HL-60/S4 (cell line): ENCODE results near the gene MRTFA.
"Not testable (repeated sequence)": the region's sequence is repeated elsewhere in the genome, so short reads cannot be mapped to it uniquely, and the experiment has no call there.

Source experiments
- in situ Hi-C: fragments of 300-500 bp; cut with MboI; formaldehyde crosslinking; loops from 2 replicates; pipeline ENCODE4 v1.14.3; 2022; ENCODE audit warnings: low sequenced_read_pairs

Gene MRTFA

DNA sequence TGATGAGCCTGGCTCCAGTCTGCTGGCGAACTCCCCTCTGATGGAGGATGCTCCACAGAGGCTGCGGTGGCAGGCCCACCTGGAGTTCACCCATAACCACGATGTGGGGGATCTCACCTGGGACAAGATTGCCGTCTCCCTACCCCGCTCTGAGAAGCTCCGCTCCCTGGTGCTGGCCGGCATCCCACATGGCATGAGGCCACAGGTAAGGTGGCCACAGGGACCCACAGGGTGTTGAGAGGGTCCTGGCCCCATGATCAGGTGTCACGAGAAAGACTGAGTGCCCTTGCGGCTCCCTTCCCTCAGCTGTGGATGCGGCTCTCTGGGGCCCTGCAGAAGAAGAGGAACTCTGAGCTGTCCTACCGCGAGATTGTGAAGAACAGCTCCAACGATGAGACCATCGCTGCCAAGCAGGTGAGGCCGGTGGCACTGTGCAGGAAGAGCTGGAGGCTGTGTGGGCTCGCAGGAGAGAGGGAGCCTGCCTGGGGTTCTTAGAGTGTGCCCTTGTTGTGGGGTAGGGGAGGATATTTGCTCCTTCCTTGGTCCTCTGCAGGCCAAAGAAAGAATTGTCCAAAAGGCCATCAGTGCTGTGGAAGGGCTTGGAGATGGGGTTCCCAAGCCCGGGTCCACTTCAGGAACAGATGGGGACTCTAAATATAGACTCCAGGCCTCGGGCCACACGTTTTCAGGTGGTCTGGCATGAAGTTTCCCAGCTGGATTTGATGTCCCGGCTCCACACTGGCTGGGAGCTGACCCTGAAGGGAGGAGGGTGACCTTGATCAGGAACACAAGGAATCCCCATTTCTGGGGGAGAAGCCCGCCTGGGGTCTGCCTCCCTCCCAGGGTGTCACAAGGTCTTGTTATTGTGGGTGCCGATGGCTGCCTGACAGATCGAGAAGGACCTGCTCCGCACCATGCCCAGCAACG, 232.0 kb downstream of the MRTFA start:
- in situ Hi-C loops, result no loop called here

DNA sequence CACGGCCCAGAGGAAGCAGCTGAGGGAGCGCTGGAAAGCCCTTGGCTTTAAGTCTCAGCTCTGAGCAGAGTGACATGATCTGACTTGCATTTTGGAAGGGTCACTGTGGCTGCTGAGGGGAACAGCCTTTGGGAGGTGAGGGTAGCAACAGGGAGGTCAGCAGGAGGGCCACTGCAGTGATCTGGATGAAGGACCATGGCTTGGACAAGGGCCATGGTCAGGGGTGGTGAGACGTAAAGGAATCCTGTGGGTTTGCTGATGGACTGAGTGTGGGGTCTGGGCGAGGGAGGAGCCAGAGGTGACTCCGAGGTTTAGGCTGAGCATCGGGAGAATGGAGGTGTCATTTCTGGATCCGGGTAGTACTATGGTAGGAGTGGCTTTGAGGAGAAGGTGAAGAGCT, 232.9 kb downstream of the MRTFA start:
- in situ Hi-C loops, result no loop called here

DNA sequence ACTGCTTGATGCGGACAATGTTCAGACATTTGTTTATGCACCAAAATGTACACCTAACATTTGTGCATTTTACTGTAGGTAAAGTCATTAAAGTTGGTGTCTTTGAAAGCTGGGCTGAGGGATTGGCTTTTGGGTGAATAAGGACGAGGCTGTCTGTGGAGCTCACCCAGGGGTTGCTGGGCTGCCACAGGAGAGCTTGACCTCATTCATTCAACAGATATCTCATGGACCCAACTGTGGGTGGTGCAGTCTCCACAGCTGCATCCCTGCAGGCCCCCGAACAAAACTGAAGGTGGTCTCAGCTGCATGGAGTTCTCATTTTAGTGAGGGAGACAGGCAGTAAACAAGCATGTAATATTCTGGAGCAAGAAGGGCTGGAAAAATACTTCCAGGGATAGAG, 233.4 kb downstream of the MRTFA start:
- in situ Hi-C loops, result no loop called here

DNA sequence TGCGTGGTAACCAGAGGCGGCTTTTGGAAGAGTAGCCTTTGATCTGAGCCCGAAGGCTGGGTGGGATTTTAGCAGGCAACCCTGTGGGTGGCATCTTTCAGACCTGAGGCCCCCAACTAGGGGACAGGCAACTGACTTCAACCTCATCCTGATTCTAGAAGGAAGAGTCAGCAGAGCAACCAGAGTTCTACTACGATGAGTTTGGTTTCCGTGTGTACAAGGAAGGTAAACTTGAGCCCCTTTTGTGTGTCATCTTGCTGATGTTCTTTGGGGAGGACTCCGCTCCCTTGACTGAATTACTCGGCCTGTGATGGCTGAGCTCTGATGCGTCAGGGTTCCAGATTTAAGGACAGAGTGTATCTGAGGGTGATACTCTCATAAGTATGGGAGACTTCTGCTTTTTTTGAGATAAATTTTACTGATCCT, 234.5 kb downstream of the MRTFA start:
- in situ Hi-C loops, result no loop called here

DNA sequence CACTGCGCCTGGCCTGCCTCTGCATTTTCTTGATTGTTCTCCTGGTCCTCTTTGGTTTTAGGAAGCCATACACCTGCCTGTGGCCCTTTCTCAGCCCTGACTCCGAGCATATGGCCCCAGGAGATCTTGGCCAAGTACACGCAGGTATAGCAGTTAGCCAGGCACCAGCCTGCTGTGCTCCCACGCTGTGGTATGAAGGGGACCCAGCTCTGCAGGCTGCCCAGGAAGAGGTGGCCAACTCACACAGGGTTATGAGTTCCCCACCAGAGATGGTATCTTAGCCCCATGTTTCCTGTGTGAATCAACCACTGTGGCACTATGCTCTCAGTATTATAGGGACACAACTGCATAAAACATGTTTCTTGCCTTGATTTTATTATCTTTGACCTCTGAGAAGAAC, 235.0 kb downstream of the MRTFA start:
- in situ Hi-C loops, result no loop called here

DNA sequence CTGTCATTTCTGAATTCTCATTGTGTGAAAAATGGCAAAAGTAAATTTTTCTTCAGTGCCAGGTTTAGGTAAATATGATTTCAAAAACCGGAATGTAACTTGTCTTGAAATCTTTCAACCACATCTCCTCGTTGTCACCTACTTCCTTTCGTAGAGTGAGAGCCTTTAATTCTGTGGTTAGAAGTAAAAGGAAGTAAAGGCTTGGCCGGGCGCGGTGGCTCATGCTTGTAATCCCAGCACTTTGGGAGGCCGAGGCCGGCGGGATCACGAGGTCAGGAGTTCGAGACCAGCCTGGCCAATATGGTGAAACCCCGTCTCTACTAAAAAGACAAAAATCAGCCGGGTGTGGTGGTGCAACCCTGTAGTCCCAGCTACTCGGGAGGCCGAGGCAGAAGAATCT, 236.4 kb downstream of the MRTFA start:
- in situ Hi-C loops, result no loop called here

DNA sequence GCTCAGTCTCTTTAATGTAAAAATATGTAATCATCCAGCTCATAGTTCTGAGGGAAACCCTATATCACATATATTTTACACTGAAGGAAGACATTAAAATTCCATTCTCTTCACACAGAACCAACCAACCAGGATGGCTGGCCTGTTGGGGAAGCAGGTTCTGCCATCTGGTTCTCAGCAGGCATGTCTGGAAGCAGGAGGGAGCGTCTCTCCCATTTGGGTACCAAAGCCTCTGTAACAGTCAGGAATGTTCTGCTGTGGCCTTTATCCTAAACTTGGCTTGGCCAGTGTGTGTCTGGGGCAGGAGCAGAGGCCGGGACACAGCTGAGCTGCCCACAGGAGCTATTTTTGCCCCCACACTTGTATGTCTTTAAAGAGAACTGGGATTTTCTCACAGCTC, 236.9 kb downstream of the MRTFA start:
- in situ Hi-C loops, result no loop called here

DNA sequence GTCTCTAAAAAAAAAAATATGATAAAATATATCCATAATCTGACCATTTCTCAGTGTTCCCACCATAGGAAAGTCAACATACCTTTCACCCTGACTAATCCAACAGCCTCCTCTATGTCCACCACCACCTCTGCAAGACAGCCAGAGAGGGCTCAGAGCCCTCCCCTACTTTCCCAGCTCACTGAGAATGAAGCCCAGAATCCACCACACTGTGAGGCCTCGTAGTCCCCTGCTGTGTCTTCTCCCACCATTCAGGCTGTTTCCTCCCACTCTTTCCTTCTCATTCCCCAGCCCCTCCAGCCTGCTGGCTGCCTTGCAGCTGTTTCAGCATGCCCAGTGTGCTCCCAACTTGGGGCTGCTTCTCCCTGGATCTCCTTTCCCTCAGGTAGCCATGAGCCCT, 239.1 kb downstream of the MRTFA start:
- in situ Hi-C loops, result no loop called here

DNA sequence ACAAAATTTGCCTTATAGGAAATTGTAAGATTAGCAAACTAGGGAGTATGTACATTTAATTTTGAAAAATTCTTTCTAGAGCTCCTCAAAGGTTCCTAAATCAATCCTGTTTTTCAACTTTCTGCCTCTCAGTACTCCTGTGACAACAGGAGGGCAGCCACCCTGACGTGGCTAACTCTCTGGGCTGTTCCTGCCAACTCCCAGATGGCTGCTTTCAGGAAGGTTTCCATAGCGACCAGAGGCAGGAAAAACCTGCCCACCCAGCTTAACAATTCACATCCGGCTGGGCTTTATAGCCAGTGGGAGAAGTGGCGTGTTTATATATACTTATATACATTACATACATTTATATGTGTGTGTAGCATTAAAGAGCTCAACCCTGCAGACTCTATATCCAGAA, 239.6 kb downstream of the MRTFA start:
- in situ Hi-C loops, result no loop called here

DNA sequence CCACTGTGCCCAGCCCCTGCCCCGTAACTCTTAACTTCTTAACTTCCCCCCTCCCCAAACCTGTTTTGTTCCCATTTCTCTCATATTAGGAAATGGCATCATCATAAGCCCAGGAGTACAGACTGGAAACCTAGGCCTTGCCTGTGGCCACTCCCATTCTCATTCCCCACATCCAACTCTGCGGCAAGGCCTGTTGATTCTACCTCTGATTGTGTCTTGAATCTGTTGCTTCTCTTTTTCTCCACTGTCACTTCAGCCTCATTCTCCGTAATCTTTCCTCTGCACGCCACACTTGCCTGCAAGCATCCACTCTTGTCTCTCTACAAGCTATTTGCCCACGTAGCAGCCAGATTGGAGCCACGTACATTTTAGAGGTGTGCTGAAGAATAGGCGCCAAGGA, 240.9 kb downstream of the MRTFA start:
- in situ Hi-C loops, result no loop called here

DNA sequence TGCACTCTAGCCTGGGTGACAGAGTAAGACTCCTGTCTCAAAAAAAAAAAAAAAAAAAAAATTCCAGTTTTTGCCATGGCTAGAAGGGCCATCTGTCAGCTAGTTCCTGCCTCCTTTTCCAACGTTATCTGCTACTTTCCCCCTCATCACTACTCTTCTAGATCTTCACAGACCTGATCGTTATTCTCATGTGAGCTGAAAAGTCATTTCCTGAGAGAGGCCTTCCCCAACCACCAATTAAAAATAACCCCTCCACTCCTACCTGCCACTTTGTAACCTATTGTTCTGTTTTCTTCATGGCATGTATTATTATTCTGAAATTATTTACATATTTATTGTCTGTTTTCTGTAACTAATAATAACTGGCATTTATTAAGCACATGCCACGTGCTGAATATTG, 241.9 kb downstream of the MRTFA start:
- in situ Hi-C loops, result no loop called here

DNA sequence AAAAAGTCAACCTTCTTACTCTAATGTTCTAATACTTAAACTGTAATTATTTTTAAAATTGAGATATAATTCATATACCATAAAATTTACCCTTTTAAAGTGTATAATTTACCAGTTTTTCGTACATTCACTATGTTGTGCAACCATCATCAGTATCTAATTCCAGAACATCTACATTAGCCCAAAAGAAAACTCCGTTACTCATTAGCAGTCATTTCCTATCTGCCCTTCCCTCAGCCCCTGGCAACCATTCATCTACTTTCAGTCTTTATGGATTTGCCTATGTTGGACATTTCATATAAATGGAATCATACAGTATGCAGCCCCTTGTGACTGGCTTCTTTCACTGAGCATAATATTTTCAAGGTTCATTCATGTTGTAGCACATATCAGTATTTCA, 243.9 kb downstream of the MRTFA start:
- in situ Hi-C loops, result no loop called here

DNA sequence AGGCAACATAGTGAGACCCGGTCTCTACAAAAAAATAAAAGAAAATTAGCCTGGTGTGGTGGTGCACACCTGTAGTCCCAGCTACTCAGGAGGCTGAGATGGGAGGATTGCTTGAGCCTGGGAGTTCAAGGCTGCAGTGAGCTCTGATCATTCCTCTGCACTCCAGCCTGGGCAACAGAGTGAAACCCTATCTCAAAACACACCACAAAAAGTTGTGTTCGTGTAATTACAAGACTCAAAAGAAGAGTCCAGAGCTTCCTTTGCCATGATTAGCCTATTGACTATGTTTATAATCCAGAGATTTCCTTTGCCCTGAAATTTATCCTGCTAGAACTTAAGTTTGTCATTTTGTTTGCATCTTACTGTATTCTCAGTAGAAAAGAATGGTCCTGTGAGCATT, 245.1 kb downstream of the MRTFA start:
- in situ Hi-C loops, result no loop called here

DNA sequence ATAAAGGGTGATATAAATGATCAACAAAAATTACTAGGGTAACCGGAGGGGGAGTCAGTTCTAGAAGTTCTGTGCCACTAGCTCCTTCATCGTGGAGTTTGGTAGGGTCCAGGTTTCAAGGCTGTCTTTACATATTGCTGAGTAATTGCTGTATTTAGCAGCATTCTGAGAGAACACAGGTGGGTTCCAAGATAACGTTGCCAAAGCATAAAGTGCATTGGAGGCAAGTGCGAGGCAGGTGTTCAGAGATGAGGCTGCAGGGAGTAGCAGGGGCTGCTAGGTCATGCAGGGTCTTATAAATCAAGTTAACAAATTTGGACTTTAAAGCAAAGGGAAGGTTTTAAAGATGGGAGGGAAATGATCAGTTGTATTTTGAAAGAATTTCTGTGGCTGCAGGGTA, 248.3 kb downstream of the MRTFA start:
- in situ Hi-C loops, result no loop called here

DNA sequence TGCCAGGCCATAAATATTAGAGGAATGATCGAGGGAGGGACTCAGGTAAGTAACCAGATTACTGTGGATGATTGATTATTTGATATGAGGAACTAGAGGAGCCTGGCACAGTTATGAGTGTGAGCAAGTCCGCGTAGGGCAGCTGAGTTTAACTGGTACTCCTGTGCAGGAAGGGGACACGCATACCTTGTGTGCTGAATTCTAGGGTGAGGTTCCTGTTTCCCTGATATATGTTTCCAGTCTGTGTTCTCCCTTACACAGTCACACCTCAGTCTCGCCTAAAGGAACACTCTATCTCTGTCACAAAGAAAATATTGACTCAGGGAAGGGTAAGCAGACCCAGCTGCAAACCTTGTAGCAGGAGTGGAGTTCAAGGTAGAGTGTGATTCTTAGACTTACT, 248.8 kb downstream of the MRTFA start:
- in situ Hi-C loops, result no loop called here

DNA sequence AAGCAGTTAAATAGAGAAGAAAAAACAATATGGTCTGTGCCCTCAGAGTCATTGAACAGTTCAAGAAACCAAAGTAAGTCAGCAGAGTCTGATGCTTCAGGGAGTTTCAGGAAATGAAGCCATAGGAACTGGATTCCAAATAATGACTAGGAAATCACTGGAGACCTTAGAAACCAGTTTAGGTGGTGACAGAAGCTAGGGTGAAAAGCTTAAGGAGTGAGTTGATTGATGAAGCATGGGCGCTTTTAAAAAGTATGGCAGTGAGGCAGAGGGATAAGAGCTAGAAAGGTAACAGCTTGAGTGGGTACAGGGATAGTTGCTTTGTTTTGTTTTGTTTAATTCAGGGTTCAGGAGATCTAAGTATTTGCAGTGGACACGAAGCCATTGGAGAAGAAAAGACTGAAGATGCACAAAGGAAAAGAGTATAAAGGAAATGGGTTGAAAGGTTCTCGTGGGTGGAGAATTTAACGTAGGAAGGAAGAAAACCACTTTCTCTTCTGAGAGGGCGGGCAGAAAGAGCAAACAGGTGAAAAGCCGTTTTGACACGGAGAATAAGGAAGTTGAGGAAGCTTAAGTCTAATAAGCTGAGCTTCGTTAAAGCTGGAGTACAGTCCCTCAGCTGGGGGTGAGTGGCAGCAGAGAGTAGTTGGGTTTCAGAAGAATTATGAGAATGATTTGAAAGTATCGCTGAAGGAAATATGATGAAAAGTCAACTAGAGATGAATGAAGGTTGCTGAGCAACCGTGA, 251.3 kb downstream of the MRTFA start:
- in situ Hi-C loops, result no loop called here

DNA sequence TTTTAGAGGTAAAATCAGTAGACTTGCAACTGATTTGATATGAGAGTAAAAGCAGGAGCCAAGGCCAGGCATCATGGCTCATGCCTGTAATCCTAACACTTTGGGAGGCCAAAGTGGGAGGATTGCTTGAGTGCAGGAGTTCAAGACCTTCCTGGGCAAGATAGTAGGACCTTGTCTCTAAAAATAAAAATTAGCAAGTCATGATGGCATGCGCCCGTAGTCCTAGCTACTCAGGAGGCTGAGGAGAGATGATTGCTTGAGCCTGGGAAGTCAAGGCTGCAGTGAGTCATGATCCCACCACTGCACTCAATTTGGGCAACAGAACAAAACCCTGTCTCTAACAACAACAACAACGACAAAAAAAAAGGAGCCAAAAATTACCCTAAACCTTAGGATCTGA, 252.6 kb downstream of the MRTFA start:
- in situ Hi-C loops, result no loop called here

DNA sequence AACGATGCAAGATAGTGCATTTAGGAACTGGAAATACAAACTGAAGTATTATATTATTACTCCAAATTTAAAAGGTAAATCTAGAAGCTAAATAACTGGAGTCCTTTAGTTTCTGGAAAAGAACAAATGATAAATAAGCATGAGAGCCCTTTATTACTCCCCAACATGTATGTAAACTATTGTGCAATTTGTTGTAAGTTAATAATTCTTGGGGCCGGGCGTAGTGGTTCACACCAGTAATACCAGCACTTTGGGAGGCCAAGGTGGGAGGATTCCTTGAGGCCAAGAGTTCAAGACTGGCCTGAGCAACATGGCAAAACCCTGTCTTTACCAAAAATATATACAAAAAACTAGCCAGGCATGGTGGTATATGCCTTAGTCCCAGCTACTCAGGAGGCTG, 255.1 kb downstream of the MRTFA start:
- in situ Hi-C loops, result no loop called here

DNA sequence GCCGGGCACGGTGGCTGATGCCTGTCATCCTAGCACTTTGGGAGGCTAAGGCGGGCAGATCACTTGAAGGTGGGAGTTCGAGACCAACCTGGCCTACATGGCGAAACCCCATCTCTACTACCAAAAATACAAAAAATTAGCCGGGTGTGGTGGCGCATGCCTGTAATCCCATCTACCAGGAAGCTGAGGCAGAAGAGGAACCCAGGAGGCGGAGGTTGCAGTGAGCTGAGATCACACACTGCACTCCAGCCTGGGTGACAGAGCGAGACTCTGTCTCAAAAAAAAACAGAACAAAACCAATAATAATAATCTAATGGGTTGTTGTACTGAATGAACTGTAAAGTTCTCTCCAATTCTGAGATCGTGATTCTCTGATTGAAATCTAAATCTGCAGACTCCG, 258.1 kb downstream of the MRTFA start:
- in situ Hi-C loops, result not testable (repeated sequence)

DNA sequence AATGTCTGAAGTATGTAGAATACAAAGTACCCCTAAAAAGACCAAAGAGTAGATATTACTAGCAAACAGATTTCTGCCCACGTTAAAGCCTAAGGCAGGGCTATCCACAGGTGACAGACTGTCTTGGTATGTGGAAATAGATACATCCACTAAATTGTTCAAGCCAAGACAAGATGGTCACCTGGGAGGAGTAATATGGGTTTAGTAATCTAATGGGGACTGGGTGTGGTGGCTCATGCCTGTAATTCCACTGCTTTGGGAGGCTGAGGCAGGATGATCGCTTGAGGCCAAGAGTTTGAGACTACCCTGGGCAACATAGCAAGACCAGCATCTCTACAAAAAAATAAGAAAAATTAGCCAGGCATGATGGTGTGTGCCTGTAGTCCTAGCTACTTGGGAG, 258.6 kb downstream of the MRTFA start:
- in situ Hi-C loops, result no loop called here

DNA sequence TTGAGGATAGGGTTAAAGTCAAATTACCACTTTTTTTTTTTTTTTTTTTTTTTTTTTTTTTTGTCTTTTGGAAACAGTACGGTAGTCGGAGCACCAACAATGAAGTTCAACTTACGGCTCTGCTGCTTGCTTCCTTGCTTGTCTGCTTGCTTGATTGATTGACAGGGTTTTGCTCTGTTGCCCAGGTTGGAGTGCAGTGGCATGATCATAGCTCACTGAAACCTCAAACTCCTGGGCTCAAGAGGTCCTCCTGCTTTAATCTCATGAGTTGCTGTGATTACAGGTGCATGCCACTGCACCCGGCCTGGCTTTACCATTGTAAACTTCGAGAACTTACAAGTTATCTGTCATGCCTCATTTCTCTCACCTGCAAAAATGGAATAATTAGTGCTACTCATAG, 260.4 kb downstream of the MRTFA start:
- in situ Hi-C loops, result no loop called here

DNA sequence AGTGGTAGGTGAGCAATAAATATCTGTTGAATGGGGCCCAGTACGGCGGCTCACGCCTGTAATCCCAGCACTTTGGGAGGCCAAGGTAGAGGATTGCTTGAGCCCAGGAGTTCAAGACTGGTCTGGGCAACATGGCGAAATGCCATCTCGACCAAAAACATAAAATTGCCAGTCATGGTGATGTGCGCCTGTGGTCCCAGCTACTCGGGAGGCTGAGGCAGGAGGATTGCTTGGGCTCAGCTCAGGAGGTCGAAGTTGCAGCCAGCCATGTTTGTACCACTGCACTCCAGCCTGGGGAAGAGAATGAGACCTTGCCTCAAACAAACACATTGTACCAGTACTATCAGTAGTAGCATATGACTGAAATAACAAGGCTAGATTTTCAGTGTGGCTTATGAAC, 262.0 kb downstream of the MRTFA start:
- in situ Hi-C loops, result no loop called here
